Measurements from ENCODE around the gene FITM1.

FITM1 gene, protein sequence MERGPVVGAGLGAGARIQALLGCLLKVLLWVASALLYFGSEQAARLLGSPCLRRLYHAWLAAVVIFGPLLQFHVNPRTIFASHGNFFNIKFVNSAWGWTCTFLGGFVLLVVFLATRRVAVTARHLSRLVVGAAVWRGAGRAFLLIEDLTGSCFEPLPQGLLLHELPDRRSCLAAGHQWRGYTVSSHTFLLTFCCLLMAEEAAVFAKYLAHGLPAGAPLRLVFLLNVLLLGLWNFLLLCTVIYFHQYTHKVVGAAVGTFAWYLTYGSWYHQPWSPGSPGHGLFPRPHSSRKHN

GRCh38 chr14:24130380-24130716 lies at the start of gene FITM1:
Gene FITM1 (plus strand): TSS chr14:24130659. CDS start chr14:24131564, 905 bp downstream.
- no peak for TF ChIP-seq EZH2 (IDR thresholded peaks at IDR 0.05; ENCODE audit: borderline replicate concordance, low read length)
- TF ChIP-seq, protein P1, sequence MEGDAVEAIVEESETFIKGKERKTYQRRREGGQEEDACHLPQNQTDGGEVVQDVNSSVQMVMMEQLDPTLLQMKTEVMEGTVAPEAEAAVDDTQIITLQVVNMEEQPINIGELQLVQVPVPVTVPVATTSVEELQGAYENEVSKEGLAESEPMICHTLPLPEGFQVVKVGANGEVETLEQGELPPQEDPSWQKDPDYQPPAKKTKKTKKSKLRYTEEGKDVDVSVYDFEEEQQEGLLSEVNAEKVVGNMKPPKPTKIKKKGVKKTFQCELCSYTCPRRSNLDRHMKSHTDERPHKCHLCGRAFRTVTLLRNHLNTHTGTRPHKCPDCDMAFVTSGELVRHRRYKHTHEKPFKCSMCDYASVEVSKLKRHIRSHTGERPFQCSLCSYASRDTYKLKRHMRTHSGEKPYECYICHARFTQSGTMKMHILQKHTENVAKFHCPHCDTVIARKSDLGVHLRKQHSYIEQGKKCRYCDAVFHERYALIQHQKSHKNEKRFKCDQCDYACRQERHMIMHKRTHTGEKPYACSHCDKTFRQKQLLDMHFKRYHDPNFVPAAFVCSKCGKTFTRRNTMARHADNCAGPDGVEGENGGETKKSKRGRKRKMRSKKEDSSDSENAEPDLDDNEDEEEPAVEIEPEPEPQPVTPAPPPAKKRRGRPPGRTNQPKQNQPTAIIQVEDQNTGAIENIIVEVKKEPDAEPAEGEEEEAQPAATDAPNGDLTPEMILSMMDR (IDR thresholded peaks at IDR 0.05; ENCODE audit: low read length), result no peak
- H4K20me1 ChIP-seq (ENCODE audit: insufficient read depth, low read length), result no peaks in the 10 kb centered on the region
- H3K4me2 ChIP-seq (ENCODE audit: low read length), result no peak within 1 kb of the TSS
- no peaks in the 10 kb centered on the region for H3K9me3 ChIP-seq (ENCODE audit: low read length)
- H3K79me2 ChIP-seq (ENCODE audit: insufficient read depth, low read length), result no peaks in the 10 kb centered on the region
- no peak within 1 kb of the TSS for H3K27ac ChIP-seq (ENCODE audit: low read depth, low read length, poor library complexity, severe bottlenecking)
- no peak within 1 kb of the TSS for H3K9ac ChIP-seq (ENCODE audit: low read length)
- no peaks in the 10 kb centered on the region for H3K27me3 ChIP-seq (ENCODE audit: insufficient read depth, low read length)
- H2AFZ ChIP-seq (ENCODE audit: low read length), result no peak within 1 kb of the TSS
- peaks cover 14% of the 10 kb centered on the region for H3K4me1 ChIP-seq (ENCODE audit: insufficient read depth, low read length, severe bottlenecking)
- H3F3A ChIP-seq (ENCODE audit: insufficient read depth, low read length), result no peaks in the 10 kb centered on the region
- H3K4me3 ChIP-seq (ENCODE audit: low read depth, low read length, poor library complexity, severe bottlenecking), result no peak within 1 kb of the TSS
- H3K36me3 ChIP-seq (ENCODE audit: insufficient read depth, low read length), result no peaks in the 10 kb centered on the region
- no peaks in the 10 kb centered on the region for H3K9me2 ChIP-seq (ENCODE audit: low read depth, low read length)

- no peak for TF ChIP-seq EZH2 (IDR thresholded peaks at IDR 0.05; ENCODE audit: borderline replicate concordance, low read length)
- TF ChIP-seq, protein P1 (IDR thresholded peaks at IDR 0.05; ENCODE audit: low read length), result no peak; the same call in 1 of the 2 replicates
- no peak overlapping the region for H3K27ac ChIP-seq (ENCODE audit: low read depth, low read length, poor library complexity, severe bottlenecking)
- peaks cover 12% of the 10 kb centered on the region for H3K4me1 ChIP-seq (ENCODE audit: insufficient read depth, low read length, severe bottlenecking)
- H3K4me2 ChIP-seq (ENCODE audit: low read length), result peak overlapping the region; percentile 95
- H3K79me2 ChIP-seq (ENCODE audit: insufficient read depth, low read length), result no peaks in the 10 kb centered on the region
- 0 out of 2 replicates have a peak, but pooled peaks cover 7% of the 10 kb centered on the region for H3K27me3 ChIP-seq (ENCODE audit: insufficient read depth, low read length)
- H3K4me3 ChIP-seq (ENCODE audit: low read depth, low read length, poor library complexity, severe bottlenecking), result peak overlapping the region; percentile 67
- H3F3A ChIP-seq (ENCODE audit: insufficient read depth, low read length), result no peaks in the 10 kb centered on the region
- peak overlapping the region; percentile 69 for H3K9ac ChIP-seq (ENCODE audit: low read length)
- H3K9me3 ChIP-seq (ENCODE audit: low read length), result no peaks in the 10 kb centered on the region
- H3K36me3 ChIP-seq (ENCODE audit: insufficient read depth, low read length), result no peaks in the 10 kb centered on the region
- no peaks in the 10 kb centered on the region for H3K9me2 ChIP-seq (ENCODE audit: low read depth, low read length)
- H2AFZ ChIP-seq (ENCODE audit: low read length), result peak overlapping the region; percentile 35
- no peaks in the 10 kb centered on the region for H4K20me1 ChIP-seq (ENCODE audit: insufficient read depth, low read length)
Measured at GRCh38 chr14:24080888-24081738, 49.3 kb upstream of the FITM1 start.

DNA sequence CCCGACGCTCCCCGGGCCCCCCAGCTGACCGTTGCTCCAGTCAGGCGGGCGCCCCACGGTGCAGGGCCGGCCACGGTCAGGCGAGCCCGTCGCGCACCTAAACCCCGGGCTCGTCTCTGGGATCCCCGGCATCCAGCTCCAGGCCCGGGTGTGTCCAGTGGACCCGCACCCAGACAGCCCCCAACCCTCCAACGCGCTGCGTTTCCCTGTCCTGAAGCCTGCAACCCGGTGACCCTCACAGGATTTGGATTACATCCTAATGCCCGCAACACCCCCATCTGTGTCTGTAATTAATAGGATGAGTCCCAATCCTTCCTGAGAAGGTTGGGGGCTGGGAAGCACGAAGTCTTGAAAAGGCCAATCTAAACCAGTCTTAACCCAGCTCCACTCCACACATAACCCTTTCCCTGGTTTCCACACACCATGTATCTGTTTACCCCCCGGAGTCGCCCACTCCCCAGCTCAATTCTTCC lies 48.7 kb upstream of the FITM1 start:
- Histone ChIP-seq H3K27me3 (ENCODE audit: insufficient read depth, low read length) (0 out of 2 replicates have a peak, but pooled peaks cover 7% of the 10 kb centered on the region), H3K36me3 (ENCODE audit: insufficient read depth, low read length) (no peaks in the 10 kb centered on the region), H3K4me3 (ENCODE audit: low read depth, low read length, poor library complexity, severe bottlenecking) (peak overlapping the region; percentile 67), H3K4me1 (ENCODE audit: insufficient read depth, low read length, severe bottlenecking) (peaks cover 12% of the 10 kb centered on the region), H2AFZ (ENCODE audit: low read length) (no peak overlapping the region), H4K20me1 (ENCODE audit: insufficient read depth, low read length) (no peaks in the 10 kb centered on the region), H3K9ac (ENCODE audit: low read length) (peak overlapping the region; percentile 69), H3K79me2 (ENCODE audit: insufficient read depth, low read length) (no peaks in the 10 kb centered on the region), H3K9me3 (ENCODE audit: low read length) (no peaks in the 10 kb centered on the region), H3K4me2 (ENCODE audit: low read length) (peak overlapping the region; percentile 95), H3K27ac (ENCODE audit: low read depth, low read length, poor library complexity, severe bottlenecking) (no peak overlapping the region), H3K9me2 (ENCODE audit: low read depth, low read length) (no peaks in the 10 kb centered on the region), H3F3A (ENCODE audit: insufficient read depth, low read length) (no peaks in the 10 kb centered on the region)
- TF ChIP-seq, protein P1 (IDR thresholded peaks at IDR 0.05; ENCODE audit: low read length), result no peak
- no peak for TF ChIP-seq EZH2 (IDR thresholded peaks at IDR 0.05; ENCODE audit: borderline replicate concordance, low read length)
